GM19397 (cell line): ENCODE measurements around the gene MPHOSPH6.
"Not testable (repeated sequence)": the region's sequence is repeated elsewhere in the genome, so short reads cannot be mapped to it uniquely, and the experiment has no call there.

Experiments
- ATAC-seq: cut with Tn5 transposase; IDR thresholded peaks from one replicate; pipeline ENCODE4 v1.9.1; 2021; ENCODE audit warnings: mild to moderate bottlenecking, moderate library complexity; ENCODE audit not compliant: unreplicated experiment

Gene MPHOSPH6

GRCh38 chr16:82124651-82125050 is 45.4 kb downstream of the MPHOSPH6 start:
- no peak for ATAC-seq

- ATAC-seq = no peak
Measured at GRCh38 chr16:82119405-82119804, 50.6 kb downstream of the MPHOSPH6 start.

GRCh38 chr16:82118749-82119148 is 51.3 kb downstream of the MPHOSPH6 start:
- ATAC-seq = no peak

GRCh38 chr16:82116535-82116934 is 53.5 kb downstream of the MPHOSPH6 start:
- ATAC-seq = no peak

GRCh38 chr16:82113741-82114140 is 56.3 kb downstream of the MPHOSPH6 start:
- ATAC-seq = no peak

- ATAC-seq = no peak
Measured at GRCh38 chr16:82111944-82112343, 58.1 kb downstream of the MPHOSPH6 start.

GRCh38 chr16:82109266-82109665 is 60.8 kb downstream of the MPHOSPH6 start:
- not testable (repeated sequence) for ATAC-seq

- no peak for ATAC-seq
Measured at GRCh38 chr16:82108774-82109173, 61.2 kb downstream of the MPHOSPH6 start.

GRCh38 chr16:82108100-82108499 is 61.9 kb downstream of the MPHOSPH6 start:
- no peak for ATAC-seq

- ATAC-seq = no peak
Measured at GRCh38 chr16:82105107-82105506, 64.9 kb downstream of the MPHOSPH6 start.
